GM19351 (cell line): ENCODE measurements around the gene LGALS9B.
"Not testable (repeated sequence)": the region's sequence is repeated elsewhere in the genome, so short reads cannot be mapped to it uniquely, and the experiment has no call there.

ENCODE experiments used
- ATAC-seq: cut with Tn5 transposase; IDR thresholded peaks from one replicate; pipeline ENCODE4 v1.9.1; 2021; ENCODE audit warnings: mild to moderate bottlenecking, moderate library complexity; ENCODE audit not compliant: unreplicated experiment

LGALS9B gene

DNA sequence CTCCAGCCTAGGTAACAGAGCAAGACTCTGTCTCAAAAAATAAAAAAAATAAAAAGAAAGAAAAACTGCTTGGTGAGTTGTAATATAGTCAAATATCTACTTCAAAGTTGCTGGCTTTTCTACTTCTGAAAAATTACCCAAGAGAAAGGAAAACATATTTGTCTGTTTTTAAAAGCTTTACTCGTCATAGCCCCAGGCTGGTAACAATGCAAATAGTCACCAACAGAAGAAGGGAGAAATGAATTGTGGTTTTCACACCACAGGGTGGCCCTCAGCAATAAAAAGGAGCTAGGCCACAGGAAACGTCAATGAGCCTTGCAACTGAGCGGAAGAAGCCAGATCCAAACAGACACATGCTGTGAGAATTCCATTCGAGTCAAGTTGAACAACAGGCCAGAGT, 1.8 kb upstream of the LGALS9B start:
- not testable (repeated sequence) for ATAC-seq

DNA sequence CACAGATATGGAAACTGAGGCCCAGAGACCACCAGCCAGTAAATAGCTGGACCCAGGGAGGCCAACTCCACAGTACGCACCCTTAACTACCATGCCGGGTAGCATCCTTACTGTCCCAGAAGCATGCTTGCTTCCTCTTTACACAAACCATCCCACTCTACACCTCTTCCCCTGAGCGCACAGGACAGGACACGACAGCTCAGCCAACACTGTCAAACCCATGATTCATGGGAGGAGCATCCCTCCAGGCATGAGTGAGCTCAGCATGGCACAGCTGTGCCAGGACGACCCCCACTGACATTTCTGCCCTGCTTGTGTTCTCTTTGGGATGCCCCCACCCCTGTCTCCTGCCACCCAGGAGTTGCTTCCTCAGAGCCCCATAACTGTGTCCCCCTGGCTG, 340 bp downstream of the LGALS9B start:
- not testable (repeated sequence) for ATAC-seq

DNA sequence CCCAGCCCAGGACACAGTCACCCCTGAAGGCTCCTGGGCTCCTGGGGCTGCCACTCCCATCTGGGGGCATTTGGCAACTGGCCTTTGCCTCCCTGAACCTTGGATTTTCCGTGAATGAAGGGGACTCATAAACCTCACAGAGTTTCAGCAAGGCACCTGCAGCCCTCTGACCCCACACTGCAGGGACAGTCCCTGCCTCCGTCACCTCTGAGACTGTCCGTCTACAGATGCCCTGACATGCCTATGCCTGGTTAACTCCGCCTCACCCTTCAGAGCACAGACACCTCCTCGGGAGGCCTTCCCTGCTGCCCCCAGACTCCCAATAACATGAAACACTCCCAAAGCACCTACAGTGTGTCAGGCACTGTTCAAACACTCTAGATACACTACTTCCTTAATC, 786 bp downstream of the LGALS9B start:
- ATAC-seq: not testable (repeated sequence)

DNA sequence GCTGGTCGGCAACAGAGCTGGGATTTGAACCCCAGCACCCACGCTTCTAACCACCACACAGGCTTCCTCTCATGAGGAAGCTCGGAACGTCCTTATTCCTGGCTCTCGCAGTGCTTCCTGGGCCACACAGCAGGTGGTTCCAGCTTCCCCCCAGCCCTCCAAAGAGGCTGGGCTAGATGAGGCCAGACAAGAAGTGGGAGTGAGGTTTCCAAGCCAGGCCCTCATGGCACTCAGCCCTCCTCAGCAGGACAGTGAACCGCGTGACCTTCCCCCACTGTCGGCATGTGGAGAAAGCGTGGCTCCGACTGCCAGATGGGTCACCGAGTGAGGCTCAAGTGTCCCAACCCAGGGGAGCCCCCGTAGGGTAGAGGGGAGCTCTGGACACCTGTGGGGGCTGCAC, 1.8 kb downstream of the LGALS9B start:
- not testable (repeated sequence) for ATAC-seq

DNA sequence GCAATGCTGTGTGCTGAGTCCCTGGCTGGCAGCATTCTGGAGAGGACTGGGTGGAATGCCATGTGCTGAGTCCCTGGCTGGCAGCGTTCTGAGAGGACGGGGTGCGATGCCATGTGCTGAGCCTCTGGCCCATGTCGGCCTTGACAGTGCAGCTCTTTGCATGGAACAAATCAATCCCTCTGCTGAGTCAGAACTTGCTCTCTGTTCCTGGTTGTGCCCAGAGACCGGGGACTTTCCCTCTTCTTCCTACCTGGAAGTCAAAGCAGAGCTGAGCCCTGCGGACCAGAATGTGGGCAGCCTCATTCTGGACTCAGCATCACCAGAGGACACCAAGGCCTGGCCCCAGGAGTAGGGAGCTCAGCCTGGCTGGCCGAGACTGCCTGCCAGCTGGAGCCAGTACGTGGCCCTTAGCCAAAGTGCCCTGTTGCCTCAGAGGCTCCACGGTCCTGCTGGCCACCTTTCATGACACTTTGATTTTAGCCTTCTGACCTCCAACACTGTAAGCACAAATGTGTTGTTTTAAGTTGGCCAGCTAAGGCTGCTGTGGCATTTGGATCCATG, 2.4 kb downstream of the LGALS9B start:
- not testable (repeated sequence) for ATAC-seq

DNA sequence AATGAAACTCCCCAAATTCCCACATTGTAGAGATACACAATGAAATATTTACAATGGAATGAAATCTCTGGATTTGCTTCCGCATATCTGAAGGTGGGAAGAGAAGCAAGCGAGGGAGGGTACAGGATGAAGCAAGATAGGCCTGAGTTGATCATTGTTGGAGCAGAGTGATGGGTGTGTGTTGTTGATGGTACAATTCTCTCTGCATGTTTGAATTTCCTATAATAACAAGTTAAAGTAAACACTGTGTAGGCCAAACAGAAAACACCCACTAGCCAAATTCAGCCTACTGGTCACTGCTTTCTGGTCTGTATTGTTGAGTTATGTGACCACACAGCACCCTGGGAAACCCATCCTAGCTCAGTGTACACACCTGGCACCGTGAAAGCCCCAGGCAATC, 5.2 kb downstream of the LGALS9B start:
- not testable (repeated sequence) for ATAC-seq

DNA sequence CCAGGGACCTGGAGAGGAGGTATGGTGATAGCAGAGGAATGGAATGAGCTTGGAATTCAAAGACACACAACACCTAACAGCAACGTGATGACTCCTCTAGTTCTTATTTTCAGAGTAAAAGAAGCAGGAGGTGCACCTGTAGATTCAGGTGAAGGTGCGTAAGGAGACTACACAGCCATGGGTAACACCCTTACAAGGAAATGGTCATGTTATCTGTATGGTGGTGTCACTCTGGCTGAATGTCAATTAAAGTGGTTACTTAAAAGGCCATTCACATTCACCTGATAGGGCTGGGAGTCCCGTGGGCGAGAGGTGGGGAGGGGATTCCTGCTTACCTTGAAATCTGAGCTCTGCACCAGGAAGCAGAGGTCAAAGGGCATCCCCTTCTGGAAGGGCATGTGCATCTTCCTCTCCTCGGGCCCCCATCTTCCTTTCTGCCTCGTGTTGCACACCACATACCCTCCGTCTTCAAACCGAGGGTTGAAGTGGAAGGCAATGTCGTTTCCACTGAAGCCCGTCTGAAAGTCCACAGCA, 9.4 kb downstream of the LGALS9B start:
- not testable (repeated sequence) for ATAC-seq

DNA sequence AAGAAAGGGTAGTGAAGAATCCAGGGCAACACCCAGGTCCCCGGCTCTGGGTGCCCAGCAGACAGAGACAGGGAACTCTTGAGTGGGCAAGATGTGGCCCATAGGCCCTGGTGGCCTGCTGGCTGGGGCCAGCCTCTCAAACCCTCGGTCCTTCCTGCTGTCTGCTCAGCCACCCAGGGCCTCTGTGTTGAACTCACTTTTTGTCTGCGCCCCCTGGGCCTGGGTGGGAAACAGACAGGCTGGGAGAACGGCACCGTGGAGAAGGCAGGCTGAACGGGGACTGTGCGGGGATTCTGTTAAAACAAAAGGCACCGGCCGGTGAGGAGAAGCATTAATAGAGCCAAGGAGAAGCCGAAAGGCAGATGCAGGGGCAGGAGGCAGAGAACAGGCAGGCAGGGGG, 12.2 kb downstream of the LGALS9B start:
- ATAC-seq: not testable (repeated sequence)

DNA sequence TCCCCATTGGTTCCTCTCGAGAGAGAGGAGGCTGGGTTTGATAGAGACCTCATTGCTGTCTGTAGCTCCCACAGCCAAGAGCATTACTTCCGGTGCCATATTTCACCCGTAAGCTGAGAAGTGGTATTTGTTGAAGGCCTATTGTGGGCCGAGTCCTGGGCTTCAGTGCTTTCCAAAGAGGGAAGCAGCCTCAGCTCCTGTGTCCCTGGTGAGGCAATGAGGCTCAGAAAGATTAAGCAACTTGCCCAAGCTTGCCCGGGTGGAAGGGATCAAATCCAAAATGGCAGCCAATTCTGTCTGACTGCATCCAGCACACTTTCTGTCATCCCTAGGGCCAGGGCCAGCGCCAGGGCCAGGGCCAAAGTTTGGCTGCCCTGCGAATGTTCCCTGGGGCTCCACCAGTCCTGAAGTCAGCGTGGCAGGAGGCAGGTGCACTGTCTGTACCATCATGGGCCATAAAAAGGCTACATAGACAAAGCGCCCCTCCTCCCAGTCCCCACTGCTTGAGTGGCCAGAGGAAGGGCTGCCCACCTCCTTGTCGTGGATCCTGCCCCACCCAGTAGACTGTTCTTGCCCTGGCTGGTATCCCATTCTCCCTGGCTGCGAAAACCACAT, 13.4 kb downstream of the LGALS9B start:
- ATAC-seq: not testable (repeated sequence)

DNA sequence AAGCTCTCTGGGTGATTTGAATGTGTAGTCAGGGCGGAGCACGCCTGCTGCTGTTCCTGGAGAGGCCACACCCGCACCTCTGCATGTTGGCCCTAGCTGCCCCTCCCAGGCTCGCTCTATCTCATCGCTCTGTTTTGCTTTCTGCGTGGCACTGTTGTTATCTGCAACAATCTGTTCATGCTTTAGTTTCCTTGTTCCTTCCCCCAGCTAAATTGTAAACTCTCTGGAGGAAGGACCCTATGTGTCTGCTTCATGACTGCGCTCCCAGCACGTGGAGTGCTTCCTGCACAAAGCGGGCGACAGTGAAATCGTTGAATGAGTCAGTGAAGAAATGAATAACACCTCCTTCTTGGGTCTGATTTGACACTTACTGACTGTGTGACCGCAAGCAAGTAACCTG, 16.5 kb downstream of the LGALS9B start:
- ATAC-seq: peak; percentile 77

DNA sequence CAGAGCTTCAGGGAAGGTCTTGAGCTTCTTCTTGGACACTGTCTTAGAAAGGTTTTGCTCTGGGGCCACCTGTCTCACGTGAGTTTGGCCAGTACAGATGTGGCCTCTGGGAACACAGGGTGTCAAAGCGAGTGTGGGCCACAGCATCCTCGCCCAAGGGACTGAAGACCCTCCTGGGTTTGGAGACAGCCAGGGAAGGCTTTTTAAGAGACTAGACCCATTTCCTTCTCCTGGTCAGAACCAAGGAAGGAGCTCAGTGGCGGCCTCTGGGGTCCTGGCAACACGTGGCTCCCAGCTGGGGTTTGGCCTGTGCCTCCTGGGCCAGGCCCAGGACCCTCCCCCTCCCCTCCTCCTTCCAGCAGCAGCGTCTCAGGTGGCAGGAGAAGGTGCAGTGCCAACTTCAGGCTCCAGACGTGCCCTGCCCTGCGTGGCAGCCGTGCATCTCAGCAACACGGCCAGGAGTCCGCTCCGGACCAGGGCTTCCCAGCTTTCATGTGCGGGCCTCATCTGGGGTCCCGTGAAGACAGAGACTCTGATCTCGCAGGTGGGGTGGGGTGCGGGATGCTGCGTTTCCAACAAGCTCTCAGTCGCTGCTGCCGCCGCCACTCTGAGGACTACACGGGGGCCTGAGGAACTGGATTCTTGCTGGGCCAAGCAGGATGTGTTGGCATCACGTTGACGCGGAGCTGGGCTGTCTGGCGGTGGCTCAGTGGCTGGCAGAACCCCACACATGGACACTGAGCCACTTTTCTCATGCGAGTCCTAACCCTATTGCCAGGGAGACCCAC, 19.6 kb downstream of the LGALS9B start:
- ATAC-seq: not testable (repeated sequence)

DNA sequence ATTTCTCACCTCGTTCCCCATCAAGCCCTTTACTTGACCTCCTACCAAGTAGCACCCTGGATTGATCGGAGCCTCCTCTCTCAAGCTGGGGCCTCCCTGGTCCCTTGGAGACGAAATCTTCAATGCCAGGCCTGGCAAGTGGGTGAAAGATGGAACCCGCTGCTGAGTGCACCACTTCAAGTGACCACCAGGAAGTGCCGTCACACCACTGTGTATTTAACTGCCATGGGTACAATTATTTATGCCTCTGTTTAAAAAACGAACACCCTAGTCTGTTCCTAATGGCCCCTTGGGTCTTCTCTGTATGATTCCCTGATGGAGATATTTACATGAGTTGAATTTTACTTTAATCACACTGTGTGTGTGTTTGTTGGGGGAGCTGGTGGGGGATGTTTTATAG, 20.4 kb downstream of the LGALS9B start:
- ATAC-seq: not testable (repeated sequence)

DNA sequence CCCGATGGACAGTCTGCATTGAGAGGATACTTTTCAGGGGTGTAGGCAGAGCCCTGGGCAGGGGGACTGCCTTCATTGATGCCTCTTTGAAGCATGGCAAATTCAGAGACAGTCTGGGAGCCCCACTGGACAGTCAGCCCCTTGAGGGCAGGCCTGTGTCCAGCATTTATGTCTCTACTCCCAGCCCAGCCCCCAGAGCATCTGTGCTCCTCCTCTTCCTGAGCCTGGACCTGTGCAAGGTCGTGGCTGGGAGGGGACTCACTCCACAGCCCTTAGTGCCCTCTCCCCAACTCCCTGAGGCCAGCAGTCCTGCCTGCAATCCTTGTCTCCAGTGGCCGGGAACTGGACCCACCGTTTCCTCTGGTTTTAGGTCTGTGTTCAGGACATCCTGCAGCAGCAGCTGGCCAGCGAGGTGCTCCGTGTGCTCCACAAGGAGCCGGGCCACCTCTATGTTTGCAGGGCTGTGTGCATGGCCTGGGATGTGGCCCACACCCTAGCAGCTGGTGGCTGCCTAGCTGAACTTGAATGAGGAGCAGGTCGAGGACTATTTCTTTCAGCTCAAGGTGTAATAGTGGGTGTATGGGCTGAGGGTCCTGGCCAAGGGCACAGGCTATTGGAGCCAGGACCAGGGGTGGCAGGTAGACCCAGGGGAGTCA, 22.6 kb downstream of the LGALS9B start:
- not testable (repeated sequence) for ATAC-seq

DNA sequence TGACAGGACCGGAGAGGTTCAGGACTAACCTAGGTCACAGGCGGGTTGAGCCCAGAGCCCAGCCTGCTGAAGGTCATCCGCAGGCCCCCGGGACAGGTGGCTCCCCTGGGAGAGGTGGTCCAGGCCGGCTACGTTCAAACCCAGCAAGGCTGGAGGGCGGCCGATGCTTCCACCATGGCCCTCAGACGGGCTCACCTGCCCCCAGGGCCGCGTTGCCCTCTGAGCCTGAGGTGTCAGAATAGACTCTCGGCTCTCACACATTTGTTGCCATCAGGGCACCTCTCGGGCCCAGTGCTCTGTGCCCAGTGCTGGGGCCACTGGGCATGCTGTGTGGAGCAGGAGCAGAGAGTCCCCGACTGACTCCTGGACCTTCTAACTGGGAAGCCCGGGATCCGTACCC, 23.2 kb downstream of the LGALS9B start:
- ATAC-seq: not testable (repeated sequence)

DNA sequence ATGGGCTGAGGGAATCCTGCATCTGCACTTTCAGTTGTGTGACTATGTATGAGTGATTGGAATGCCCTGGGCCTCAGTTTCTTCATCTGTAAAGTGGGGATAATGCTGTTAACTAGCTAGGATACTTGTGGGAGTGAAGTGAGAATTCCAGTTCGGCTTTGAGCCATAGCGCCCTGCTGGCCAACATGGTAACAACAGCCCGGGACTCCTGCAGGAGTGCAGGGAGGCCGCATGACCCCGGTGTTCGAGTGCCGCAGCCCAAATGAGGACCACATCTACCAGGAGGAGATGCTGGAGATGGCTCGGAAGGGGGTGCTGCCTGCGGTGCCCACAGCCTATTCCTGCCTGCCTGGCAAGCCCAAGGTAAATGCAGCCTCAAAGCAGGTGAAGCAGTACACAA, 23.7 kb downstream of the LGALS9B start:
- not testable (repeated sequence) for ATAC-seq

DNA sequence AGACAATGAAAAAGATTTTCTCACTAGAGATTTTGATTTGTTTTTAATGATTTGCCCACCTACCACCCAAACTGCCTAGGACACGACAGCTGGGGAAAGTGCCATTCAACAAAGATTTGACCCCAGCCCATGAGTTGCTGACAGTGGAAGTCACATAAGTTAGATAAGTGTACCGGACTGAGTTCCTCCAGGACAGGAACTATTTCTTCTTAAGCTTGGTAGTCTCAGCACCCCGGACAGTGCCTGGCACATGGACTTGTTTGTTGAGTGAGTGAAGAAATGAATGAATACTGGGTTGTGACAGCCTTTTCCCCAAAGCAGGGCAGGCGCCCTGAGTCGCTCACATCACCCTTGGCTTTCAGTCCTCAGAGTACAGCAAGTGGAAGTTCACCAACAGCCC, 26.7 kb downstream of the LGALS9B start:
- not testable (repeated sequence) for ATAC-seq

DNA sequence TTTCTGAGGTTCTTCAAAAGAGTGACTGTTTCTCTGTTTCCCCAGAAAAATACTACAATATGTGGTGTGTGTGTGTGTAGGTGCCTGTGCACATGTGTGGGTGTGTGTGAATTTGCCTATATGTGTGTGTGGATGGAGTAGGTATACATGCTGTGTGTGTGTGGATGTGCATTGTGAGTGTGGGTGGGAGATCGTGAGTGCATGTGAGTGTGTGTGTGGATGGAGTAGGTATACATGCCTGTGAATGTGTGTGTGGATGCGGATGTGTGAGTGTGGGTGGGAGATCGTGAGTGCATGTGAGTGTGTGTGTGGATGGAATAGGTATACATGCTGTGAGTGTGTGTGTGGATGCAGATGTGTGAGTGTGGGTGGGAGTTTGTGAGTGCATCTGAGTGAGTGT, 32.2 kb downstream of the LGALS9B start:
- not testable (repeated sequence) for ATAC-seq

DNA sequence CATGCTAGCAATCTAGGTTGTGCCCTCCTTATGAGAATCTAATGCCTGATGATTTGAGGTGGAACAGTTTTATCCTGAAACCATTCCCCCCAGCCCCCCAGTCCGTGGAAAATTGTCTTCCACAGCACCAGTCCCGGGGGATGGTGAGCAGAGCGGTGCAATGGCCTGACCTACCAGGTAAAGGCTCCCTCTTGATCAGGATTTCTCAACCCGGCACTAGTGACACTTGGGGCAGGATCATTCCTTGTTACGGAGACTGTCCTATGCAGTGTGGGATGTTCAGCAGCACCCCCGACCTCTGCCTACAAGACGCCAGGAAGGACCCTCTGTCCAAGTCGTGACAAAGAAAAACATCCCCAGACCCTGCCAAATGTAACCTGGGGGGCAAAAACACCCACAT, 34.0 kb downstream of the LGALS9B start:
- not testable (repeated sequence) for ATAC-seq

DNA sequence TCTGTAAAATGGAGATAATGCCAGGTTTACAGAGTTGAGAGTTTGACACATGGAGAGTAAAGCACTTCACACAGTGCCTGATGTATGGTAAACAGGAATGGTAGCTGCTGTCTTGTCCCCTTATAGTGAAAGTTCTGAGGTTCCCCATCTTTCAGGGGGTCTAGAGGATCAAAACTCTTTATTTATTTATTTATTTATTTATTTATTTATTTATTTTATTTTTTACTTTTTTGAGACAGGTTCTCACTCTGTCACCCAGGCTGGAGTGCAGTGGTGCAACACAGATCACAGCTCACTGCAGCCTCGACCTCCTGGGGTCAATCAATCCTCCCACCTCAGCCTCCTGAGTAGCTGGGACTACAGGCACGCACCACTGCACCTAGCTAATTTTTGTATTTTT, 40.1 kb downstream of the LGALS9B start:
- not testable (repeated sequence) for ATAC-seq

DNA sequence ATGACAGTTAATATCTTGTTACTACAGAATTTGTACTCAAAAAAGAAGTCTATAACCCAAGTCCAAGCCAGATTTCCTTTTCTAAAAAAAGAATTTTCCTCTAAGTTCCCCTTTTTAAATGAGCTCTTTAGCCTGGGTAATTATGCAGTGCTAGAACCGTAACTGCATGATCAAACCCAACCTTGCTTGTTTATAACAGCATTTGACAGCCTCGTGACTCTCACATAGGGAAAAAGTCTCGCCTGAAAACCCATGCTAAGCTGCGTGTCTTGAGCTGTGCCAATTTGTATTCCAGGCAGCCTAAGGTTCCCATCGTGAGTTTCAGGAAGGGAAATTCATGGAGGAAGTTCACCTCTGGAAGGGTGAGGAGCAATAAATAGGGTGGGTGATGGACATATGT, 44.5 kb downstream of the LGALS9B start:
- not testable (repeated sequence) for ATAC-seq

DNA sequence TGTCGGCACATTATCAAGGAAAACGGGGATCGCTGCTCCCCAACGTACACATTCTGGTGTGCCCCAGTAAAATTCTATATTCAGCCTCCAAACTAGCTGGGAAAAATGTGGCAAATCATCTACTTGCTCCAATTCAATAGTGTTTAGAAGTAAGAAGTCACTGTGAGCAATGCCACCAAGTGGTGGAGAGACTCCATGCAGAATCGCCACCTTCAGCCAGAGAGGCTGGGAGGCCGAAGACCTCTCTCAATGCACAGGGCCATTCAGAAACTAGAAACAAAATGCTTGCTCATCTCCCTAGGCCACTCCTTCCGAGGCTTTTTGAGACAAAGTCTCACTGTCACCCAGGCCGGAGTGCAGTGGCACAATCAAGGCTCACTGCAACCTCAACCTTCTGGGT, 48.5 kb downstream of the LGALS9B start:
- ATAC-seq: not testable (repeated sequence)
